Sciatic nerve (tissue), 2 donors: ENCODE results near the gene IMMP2L. TPM values are rescaled to one million over a fixed set of nuclear protein-coding genes. Genes with fewer than 3 reads are reported as not detected.

ENCODE experiments used
- ATAC-seq: fragments of 200-7000 bp; cut with Tn5 transposase; one replicate; pipeline ENCODE4 v1.9.1; 2020; ENCODE audit warnings: mild to moderate bottlenecking, moderate library complexity
- DNase-seq: peaks from one replicate; pipeline ENCODE4 v3.0.0-alpha.2; 2020; ENCODE audit warnings: low spot score
- intact Hi-C: fragments of 100-400 bp; cut with DNase I; formaldehyde crosslinking; loops from one replicate; pipeline ENCODE4 v1.14.2; 2022
- total RNA-seq: library from RNA; stranded (reverse); fragmentation: NEBNext Ultra II Directional; extraction: Animal tissue kit (Norgen Biotek cat#: 25700); gene quantifications from one replicate; pipeline ENCODE4 v1.2.1, GENCODE V29; 2021
- donor health status: DM: no; HTN: no; CAD: no.
- donor health status: DM: no; HTN: no; CAD: no.

Gene IMMP2L
- total RNA-seq, 1 donor from 2014 or later: 33.6 TPM

GRCh38 chr7:110856704-110857103 lies 705.6 kb downstream of the IMMP2L start:
- intact Hi-C loops: no loop called here
- no peak for ATAC-seq

GRCh38 chr7:110854651-110855050 lies 707.6 kb downstream of the IMMP2L start:
- intact Hi-C loops: no loop called here
- ATAC-seq: no peak

More at GRCh38 chr7:110856704-110857103, 705.6 kb downstream of the IMMP2L start:
- no peak for DNase-seq

GRCh38 chr7:110854166-110854565 lies 708.1 kb downstream of the IMMP2L start:
- ATAC-seq (no peak), DNase-seq (no peak)
- intact Hi-C loops: no loop called here

More at GRCh38 chr7:110854651-110855050, 707.6 kb downstream of the IMMP2L start:
- DNase-seq: no peak

GRCh38 chr7:110853263-110853662 lies 709.0 kb downstream of the IMMP2L start:
- intact Hi-C loops: no loop called here
- no peak for ATAC-seq

GRCh38 chr7:110852156-110852940 lies 709.9 kb downstream of the IMMP2L start:
- DNase-seq (no peak), ATAC-seq (no peak)
- intact Hi-C loops: no loop called here

More at GRCh38 chr7:110853263-110853662, 709.0 kb downstream of the IMMP2L start:
- DNase-seq: no peak

- no peak for ATAC-seq
- intact Hi-C loops: no loop called here
- DNase-seq: no peak
These were observed 712.1 kb downstream of the IMMP2L start for GRCh38 chr7:110850224-110850623.

- intact Hi-C loops: no loop called here
- DNase-seq (no peak), ATAC-seq (no peak)
These were observed 719.5 kb downstream of the IMMP2L start for GRCh38 chr7:110842796-110843195.

GRCh38 chr7:110841840-110842545 lies 720.3 kb downstream of the IMMP2L start:
- intact Hi-C loops: no loop called here
- no peak for ATAC-seq

GRCh38 chr7:110839866-110840265 lies 722.4 kb downstream of the IMMP2L start:
- intact Hi-C loops: no loop called here

More at GRCh38 chr7:110841840-110842545, 720.3 kb downstream of the IMMP2L start:
- DNase-seq: no peak

GRCh38 chr7:110835849-110836248 lies 726.4 kb downstream of the IMMP2L start:
- ATAC-seq: no peak
- DNase-seq: no peak
- intact Hi-C loops: no loop called here

More at GRCh38 chr7:110839866-110840265, 722.4 kb downstream of the IMMP2L start:
- DNase-seq: no peak
- no peak for ATAC-seq

GRCh38 chr7:110835218-110835617 lies 727.1 kb downstream of the IMMP2L start:
- intact Hi-C loops: no loop called here
- DNase-seq (no peak), ATAC-seq (no peak)

- ATAC-seq (peak; percentile 48), DNase-seq (no peak)
- intact Hi-C loops: no loop called here
These were observed 730.9 kb downstream of the IMMP2L start for GRCh38 chr7:110831419-110831818.

GRCh38 chr7:110830778-110831177 lies 731.5 kb downstream of the IMMP2L start:
- ATAC-seq (peak; percentile 89), DNase-seq (no peak)
- intact Hi-C loops: no loop called here

- ATAC-seq (no peak), DNase-seq (no peak)
- intact Hi-C loops: no loop called here
These were observed 734.4 kb downstream of the IMMP2L start for GRCh38 chr7:110827936-110828335.

GRCh38 chr7:110827287-110827855 lies 734.9 kb downstream of the IMMP2L start:
- intact Hi-C loops: no loop called here
- DNase-seq: no peak
- no peak for ATAC-seq

GRCh38 chr7:110813986-110814385 lies 748.3 kb downstream of the IMMP2L start:
- DNase-seq (no peak), ATAC-seq (no peak)
- intact Hi-C loops: no loop called here

GRCh38 chr7:110809832-110810231 lies 752.5 kb downstream of the IMMP2L start:
- intact Hi-C loops: no loop called here
- ATAC-seq (no peak), DNase-seq (no peak)

GRCh38 chr7:110808361-110808760 lies 753.9 kb downstream of the IMMP2L start:
- ATAC-seq: no peak
- DNase-seq: no peak
- intact Hi-C loops: no loop called here

GRCh38 chr7:110804501-110804900 lies 757.8 kb downstream of the IMMP2L start:
- intact Hi-C loops: no loop called here
- no peak for DNase-seq
- no peak for ATAC-seq

- no peak for ATAC-seq
- no peak for DNase-seq
- intact Hi-C loops: no loop called here
These were observed 758.6 kb downstream of the IMMP2L start for GRCh38 chr7:110803602-110804143.
